CD4-positive, alpha-beta T cell treated with Interleukin-21 for 1 hour (primary cell): ENCODE data around the gene HOXA6.
A peak's percentile ranks its signal among the peaks of the same experiment; 100 is the strongest.

ENCODE experiments used
- DNase-seq: peaks from one replicate; pipeline ENCODE4 v3.0.0-alpha.2; 2020

HOXA6 gene

GRCh38 chr7:27184337-27185012 is 36.9 kb upstream of the HOXA6 start:
- no peak for DNase-seq

GRCh38 chr7:27183682-27184336 is 36.2 kb upstream of the HOXA6 start:
- DNase-seq: no peak

- no peak for DNase-seq
Observed at GRCh38 chr7:27182861-27183681, 35.5 kb upstream of the HOXA6 start.

GRCh38 chr7:27182285-27182841 is 34.8 kb upstream of the HOXA6 start:
- DNase-seq: no peak

- no peak for DNase-seq
Observed at GRCh38 chr7:27181795-27182275, 34.3 kb upstream of the HOXA6 start.

GRCh38 chr7:27180431-27181420 is 33.2 kb upstream of the HOXA6 start:
- DNase-seq: no peak

GRCh38 chr7:27179503-27180430 is 32.2 kb upstream of the HOXA6 start:
- DNase-seq: peak; percentile 61

- DNase-seq: no peak
Observed at GRCh38 chr7:27179030-27179429, 31.5 kb upstream of the HOXA6 start.

GRCh38 chr7:27178366-27178765 is 30.8 kb upstream of the HOXA6 start:
- DNase-seq: no peak

- no peak for DNase-seq
Observed at GRCh38 chr7:27177795-27178320, 30.3 kb upstream of the HOXA6 start.

GRCh38 chr7:27176962-27177794 is 29.6 kb upstream of the HOXA6 start:
- no peak for DNase-seq

GRCh38 chr7:27176524-27176845 is 28.9 kb upstream of the HOXA6 start:
- no peak for DNase-seq

- no peak for DNase-seq
Observed at GRCh38 chr7:27175626-27176523, 28.3 kb upstream of the HOXA6 start.

- no peak for DNase-seq
Observed at GRCh38 chr7:27174874-27175625, 27.5 kb upstream of the HOXA6 start.

- no peak for DNase-seq
Observed at GRCh38 chr7:27173956-27174873, 26.6 kb upstream of the HOXA6 start, which contains the start of gene HOXA10. TSS of gene HOXA10 (minus strand) at chr7:27174320. CDS start at chr7:27174306, 14 bp downstream.

- no peak for DNase-seq
Observed at GRCh38 chr7:27173511-27173955, 26.0 kb upstream of the HOXA6 start.
